ENCODE data around the gene ALPL. TPM values are rescaled to one million over a fixed set of nuclear protein-coding genes. Genes with fewer than 3 reads are reported as not detected.

The ALPL gene
- total RNA-seq, 2 experiments from 2014 or later: not detected

DNA sequence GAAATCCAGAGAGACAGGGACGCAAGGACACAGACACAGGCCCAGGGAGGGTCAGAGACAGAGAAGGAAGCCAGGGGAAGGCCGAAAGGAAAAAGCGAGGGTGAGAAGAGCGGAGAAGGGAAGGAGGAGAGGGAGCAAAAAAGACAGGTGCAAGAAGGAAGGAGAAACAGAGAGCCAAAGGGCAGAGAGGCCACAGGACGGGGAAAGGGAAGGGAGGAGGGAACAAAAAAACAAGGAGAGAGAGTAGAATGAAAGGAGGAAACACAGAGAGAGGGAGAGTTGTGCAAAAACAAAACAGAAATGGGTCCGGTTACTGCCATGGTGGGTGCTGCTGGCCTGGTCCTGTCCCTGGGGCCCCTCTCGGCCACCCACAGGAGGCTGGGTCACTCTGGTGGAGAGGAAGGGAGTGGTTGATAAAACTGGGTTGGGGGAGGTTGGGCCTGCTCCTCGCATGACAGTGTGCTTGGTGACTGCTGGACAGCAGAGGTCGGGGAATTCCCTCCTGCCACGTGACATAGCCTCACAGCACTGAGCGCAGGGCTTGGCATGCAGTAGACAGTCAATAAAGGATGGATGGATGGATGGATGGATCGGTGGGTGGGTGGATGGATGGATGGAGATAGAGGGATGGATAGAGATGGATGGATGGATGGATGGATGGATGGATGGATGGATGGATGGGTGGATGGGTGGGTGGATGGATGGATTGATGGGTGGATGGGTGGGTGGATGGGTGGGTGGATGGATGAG is 95.2 kb downstream of the ALPL start:
- Mint-ChIP-seq H3K36me3 (no peaks in the 10 kb centered on the region), H3K4me1 (ENCODE audit: low read depth) (peaks cover 10% of the 10 kb centered on the region), H3K9me3 (no peaks in the 10 kb centered on the region), H3K4me3 (no peak overlapping the region), H3K27ac (no peak overlapping the region), H3K27me3 (peaks cover 3% of the 10 kb centered on the region)
- ChIA-PET POLR2A (no interaction called here), CTCF (interaction anchor here (0.6 kb wide), 1 partner anchor 808 kb away, joined by 3 read pairs; no protein-coding TSS in a partner anchor)
- no peak for DNase-seq
- intact Hi-C loops (cut with micrococcal nuclease): no loop called here

DNA sequence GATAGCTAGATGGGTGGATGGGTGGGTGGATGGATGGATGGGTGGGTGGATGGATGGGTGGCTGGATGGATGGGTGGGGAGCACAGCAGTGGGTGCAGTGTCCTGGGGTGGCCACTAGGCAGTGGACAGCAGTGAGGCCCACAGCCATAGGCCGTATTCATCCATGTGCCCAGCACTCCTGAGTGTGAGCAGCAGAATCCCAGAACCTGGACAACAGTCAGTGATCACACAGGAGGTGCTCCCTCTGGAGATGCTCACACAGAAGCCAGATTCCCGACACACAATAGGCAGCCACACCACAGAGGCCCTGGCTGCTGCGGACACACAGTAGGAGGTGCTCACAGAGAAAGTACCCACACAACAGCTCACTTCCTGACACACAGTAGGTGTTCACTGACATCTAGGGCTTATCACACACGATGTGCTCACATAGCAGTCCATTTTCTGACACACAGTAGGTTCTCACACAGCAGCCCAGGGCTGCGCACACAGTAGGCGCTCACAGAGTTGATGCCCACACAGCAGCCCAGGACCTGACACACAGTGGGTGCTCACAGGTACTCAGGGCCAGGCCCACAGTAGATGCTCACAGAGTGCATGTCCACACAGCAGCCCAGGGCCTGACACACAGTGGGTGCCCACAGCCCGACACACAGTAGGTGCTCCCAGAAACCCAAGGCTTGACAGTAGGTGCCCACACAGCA is 95.9 kb downstream of the ALPL start:
- Mint-ChIP-seq H3K27ac (no peak overlapping the region), H3K27me3 (peaks cover 3% of the 10 kb centered on the region), H3K4me1 (ENCODE audit: low read depth) (peaks cover 10% of the 10 kb centered on the region), H3K4me3 (no peak overlapping the region), H3K36me3 (no peaks in the 10 kb centered on the region), H3K9me3 (no peaks in the 10 kb centered on the region)
- DNase-seq: no peak
- intact Hi-C loops (cut with micrococcal nuclease): no loop called here
- POLR2A ChIA-PET: no interaction called here
- CTCF ChIA-PET: interaction anchor here (0.6 kb wide), 1 partner anchor 807 kb away, joined by 3 read pairs; no protein-coding TSS in a partner anchor

DNA sequence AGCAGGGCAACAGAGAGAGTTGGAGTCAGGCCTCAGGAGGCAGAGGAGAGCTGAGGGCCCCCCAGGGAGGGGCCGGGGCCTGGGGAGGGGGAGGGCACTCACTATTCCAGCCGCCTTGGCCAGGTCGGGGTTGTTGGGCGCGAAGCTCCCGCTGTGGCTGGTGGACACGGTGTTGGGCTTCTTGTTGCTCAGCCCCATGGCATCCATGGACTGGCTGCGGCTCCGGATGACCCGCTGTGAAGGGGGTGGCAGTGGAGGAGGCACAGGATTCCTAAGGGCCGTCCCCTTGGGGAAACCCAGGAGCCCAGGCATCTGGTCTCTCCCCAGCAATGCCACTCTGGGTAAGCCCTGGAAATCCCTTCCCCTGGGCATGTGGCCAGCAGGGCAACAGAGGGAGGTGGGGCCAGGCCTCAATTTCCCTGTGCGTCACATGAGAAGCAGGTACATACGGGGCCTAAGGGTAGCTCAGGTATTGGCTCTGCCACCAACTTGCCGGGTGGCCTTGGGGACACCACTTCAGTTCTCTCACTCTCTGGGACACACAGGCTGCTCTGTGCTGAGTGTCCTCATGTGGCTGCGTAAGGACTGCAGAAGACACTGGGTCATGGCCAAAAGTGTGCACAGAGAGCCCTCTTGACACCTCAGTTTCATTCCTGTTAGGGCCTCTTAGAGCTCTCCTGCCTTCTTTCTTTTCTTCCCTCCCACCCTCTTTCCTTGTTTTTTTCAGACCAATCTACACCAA is 96.9 kb downstream of the ALPL start:
- Mint-ChIP-seq H3K4me3 (no peak overlapping the region), H3K27ac (no peak overlapping the region), H3K36me3 (no peaks in the 10 kb centered on the region), H3K4me1 (ENCODE audit: low read depth) (peaks cover 10% of the 10 kb centered on the region), H3K9me3 (no peaks in the 10 kb centered on the region), H3K27me3 (peaks cover 1% of the 10 kb centered on the region)
- ChIA-PET POLR2A (no interaction called here), CTCF (interaction anchor here (0.6 kb wide), 2 partner anchors 114 to 359 kb away, joined by 3 read pairs; no protein-coding TSS in a partner anchor)
- no peak for DNase-seq
- intact Hi-C loops (cut with micrococcal nuclease): no loop called here

DNA sequence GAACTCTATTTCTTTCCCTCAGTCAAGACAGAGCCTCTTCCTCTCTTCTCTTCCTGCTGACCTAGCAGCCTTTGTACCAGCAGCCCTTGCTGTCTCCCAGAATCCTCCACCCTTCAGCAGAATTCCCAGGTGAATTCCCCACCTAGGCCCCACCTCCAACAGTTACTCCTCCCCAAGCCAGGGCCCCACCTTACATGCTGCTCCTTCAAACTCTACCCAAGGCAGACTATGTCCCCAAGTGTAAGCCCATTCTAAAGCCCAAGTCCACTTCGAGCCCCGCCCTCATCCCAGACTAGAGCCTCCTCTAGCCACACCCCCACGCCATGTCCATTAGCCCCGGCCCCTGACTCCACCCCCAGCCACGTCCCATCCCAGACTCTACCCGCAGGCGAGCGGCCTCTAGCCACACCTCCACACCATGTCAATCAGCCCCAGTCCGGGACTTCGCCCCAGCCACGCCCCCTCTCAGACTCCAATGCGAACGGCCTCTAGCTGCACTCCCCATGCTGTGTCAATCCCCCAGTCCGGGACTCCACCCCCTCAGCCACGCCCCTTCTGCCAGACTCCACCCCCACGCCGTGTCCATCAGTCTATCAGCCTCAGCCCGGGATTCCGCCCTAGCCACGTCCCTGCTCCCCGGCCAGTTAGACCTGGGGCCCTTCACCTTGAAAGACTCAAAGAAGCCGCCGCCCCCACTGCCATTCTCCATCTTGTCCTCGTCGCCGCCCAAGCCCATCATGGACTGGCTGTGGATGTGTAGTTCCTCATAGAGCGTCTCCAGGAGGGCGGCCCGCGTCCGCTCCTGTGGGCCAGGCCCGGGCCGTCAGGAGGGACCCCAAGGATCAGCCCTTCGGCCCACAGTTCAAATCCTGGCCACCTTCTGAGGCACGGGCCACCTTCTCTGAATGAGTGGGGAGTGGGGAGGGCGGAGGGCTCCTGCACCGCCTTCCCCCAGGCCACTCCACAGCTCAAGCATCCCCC is 98.6 kb downstream of the ALPL start:
- peak overlapping the region; percentile 37 for H3K4me3 Mint-ChIP-seq
- peak; percentile 89 for DNase-seq
- ChIA-PET CTCF (no interaction called here), POLR2A (no interaction called here)
- no peaks in the 10 kb centered on the region for H3K36me3 Mint-ChIP-seq
- no peak overlapping the region for H3K27ac Mint-ChIP-seq
- intact Hi-C loops (cut with micrococcal nuclease): no loop called here
- no peaks in the 10 kb centered on the region for H3K27me3 Mint-ChIP-seq
- peaks cover 10% of the 10 kb centered on the region for H3K4me1 Mint-ChIP-seq (ENCODE audit: low read depth)
- no peaks in the 10 kb centered on the region for H3K9me3 Mint-ChIP-seq

DNA sequence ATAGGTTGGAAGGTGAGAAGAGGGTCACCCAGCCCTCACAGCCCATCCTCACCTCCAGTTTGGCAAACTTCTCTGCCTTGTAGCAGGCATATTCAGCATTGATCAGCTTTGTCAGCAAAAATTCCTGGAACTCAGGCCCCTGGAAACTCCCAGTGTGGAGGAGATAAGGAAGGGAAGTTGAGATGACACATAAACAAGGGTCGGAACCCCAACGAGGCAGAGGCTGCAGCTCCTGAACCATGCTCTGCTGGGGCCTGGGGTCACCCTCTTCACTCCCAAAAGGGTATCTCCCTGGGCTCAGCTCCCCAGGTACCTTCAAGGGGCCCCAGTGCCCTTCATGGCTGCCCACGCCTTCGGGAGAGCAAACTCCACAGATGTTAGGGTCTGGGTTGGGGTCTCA is 99.6 kb downstream of the ALPL start:
- H3K4me3 Mint-ChIP-seq: no peak overlapping the region
- no peaks in the 10 kb centered on the region for H3K9me3 Mint-ChIP-seq
- H3K27ac Mint-ChIP-seq: no peak overlapping the region
- peaks cover 10% of the 10 kb centered on the region for H3K4me1 Mint-ChIP-seq (ENCODE audit: low read depth)
- no peak for DNase-seq
- no peaks in the 10 kb centered on the region for H3K36me3 Mint-ChIP-seq
- CTCF ChIA-PET: no interaction called here
- H3K27me3 Mint-ChIP-seq: no peaks in the 10 kb centered on the region
- POLR2A ChIA-PET: no interaction called here
- intact Hi-C loops (cut with micrococcal nuclease): no loop called here

DNA sequence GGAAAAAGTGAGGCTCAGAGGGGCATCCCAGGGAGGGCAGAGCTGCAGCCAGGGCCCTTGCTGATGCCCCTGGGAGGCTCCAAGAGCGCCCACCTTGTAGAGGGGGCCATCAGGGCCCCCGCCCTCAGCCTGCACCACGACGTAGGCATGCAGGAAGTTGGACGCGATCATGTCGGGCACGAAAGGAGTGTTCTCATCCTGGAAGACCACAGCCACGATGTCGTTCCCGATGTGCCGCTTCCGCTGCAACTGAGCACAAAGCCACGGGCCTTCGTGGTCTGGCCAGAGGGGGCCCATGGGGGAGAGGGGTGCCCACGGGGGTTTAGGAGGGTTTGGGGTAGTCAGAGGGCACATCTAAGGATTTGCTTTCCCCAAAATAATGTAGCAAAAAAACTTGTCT is 100.8 kb downstream of the ALPL start:
- Mint-ChIP-seq H3K27me3 (no peaks in the 10 kb centered on the region), H3K27ac (no peak overlapping the region), H3K36me3 (no peaks in the 10 kb centered on the region), H3K4me1 (ENCODE audit: low read depth) (peaks cover 10% of the 10 kb centered on the region), H3K9me3 (no peaks in the 10 kb centered on the region), H3K4me3 (no peak overlapping the region)
- ChIA-PET POLR2A (no interaction called here), CTCF (no interaction called here)
- no peak for DNase-seq
- intact Hi-C loops (cut with micrococcal nuclease): no loop called here

DNA sequence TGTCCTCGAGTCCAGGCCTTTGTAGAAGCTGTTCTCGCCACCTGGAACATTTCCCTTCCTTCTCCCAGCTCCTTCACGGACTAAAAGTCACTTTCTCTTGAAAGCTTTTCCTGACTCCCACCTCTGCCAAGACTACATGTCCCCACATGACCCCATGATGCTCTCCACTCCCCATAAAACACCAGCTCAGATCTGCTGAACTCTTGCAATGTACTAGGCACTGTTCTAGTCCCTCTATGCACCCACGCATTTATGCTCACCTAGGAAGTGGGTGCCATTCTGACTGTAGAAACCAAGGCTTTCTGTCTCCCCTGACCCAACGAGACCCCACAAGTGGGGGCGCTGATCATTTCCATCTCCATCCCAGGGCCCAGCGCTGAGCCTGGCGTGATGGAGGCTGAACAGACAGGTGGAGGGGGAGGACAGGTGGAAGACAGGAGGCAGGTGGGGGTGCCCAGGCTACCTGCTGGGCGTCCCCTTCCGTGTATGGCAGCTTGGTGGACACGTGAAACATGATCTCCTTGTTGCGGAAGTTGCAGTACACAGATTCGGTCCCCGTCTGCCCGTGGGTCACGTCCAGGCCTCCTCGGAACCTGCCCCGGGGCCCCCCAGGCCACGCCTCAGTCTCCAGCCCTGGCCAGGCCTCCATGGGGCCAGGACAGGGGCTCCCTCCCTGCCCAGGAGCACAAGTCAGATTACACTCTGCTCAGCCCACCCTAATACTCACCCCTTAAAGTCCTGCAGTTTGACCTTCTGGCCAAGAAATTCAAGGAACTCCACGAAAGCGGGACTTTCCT is 102.0 kb downstream of the ALPL start:
- H3K9me3 Mint-ChIP-seq: no peaks in the 10 kb centered on the region
- no peaks in the 10 kb centered on the region for H3K36me3 Mint-ChIP-seq
- no peak for DNase-seq
- intact Hi-C loops (cut with micrococcal nuclease): no loop called here
- H3K27ac Mint-ChIP-seq: no peak overlapping the region
- peaks cover 10% of the 10 kb centered on the region for H3K4me1 Mint-ChIP-seq (ENCODE audit: low read depth)
- POLR2A ChIA-PET: no interaction called here
- CTCF ChIA-PET: no interaction called here
- H3K27me3 Mint-ChIP-seq: no peaks in the 10 kb centered on the region
- H3K4me3 Mint-ChIP-seq: no peak overlapping the region

DNA sequence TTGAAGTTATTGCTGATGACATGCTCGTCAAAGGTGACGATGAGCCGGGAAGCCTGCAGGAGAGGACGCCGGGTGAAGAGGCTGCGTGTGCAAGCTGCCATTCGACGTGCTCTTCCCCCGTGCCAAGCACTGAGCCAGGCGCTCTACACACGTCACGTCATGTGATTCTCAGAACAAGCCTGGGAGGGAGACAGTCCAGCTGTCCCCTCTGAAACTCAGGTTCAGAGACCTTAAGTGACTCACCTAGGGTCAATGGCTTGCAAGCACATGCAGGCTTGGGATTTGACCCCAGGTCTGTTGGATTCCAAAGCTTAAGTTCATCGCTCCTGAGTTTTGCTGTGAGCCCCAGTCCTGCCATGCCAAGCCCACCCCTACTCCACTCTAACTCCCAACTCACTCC is 102.8 kb downstream of the ALPL start:
- Mint-ChIP-seq H3K27ac (no peak overlapping the region), H3K9me3 (no peaks in the 10 kb centered on the region), H3K36me3 (no peaks in the 10 kb centered on the region), H3K4me1 (ENCODE audit: low read depth) (peaks cover 10% of the 10 kb centered on the region), H3K4me3 (no peak overlapping the region), H3K27me3 (no peaks in the 10 kb centered on the region)
- DNase-seq: no peak
- POLR2A ChIA-PET: no interaction called here
- CTCF ChIA-PET: no interaction called here
- intact Hi-C loops (cut with micrococcal nuclease): no loop called here

DNA sequence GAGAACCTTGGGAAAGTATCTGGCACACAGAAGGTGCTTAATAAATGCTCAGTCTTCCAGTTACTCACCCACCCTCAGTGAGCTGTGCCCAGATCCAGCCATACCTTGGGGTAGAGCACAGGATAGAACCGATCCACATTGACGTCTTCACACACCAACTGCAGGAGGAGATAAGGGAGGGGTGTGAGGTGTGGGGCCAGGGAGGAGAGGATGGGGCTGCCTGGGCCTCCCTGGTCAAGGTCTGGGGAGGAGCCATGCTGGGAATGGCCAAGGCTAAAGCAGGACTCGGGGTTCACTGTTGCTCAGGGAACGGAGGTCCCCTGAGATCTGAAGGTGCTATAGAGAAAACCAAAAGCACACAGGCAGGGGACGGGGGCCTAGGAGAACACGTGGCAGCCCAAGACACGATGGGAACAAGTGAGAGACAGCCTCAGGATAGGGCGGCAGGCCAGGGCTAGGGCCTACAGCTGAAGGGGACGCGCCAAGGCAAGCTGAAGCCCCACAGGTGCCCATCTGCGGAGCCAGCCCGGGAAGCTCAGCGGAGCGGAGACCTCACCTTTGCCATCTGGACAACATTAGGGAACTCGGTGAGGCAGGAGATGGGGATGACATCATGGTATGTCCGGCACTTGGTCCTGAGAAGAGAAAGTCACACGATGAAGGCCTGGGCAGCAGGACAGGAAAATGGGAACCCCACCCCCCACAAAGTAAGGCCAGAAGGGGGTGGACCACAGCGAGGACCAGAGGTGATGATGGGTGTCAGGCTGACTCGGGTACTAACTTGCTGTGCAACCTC is 104.0 kb downstream of the ALPL start:
- no peaks in the 10 kb centered on the region for H3K36me3 Mint-ChIP-seq
- CTCF ChIA-PET: no interaction called here

DNA sequence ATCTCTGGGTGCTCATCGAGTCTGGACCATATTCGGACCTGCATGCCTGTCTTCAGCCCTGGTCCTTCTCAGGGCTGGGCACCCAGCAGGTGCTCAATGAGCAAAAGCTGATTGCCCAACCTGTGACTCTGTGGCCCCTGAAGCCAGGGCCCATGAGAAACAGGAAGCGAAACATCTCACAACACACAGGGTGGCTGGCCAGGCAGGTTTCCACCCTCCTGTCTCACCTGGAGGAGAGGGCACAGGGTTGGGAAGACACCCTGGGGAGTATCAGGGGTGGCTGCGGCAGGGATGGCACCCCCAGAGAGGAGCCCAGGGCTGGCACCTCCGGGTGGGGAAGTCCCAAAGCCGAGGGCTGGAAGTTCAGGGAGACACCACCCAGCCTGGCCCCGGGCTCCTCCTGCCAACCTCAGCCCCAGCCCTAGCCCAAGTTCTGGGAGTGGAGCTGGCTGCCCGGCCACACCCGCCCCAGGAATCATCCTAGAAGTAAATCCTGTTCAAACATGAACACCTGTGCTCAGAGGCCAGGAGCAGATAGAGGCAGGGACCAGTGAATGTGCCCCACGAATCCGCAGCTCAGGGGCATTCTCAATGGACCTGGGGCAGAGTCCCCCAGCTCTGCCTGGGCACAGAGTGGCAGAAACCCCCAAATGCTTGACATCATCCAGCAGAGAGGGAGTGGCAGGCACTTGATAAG is 105.3 kb downstream of the ALPL start:
- DNase-seq: no peak
- Mint-ChIP-seq H3K4me1 (ENCODE audit: low read depth) (no peaks in the 10 kb centered on the region), H3K36me3 (no peaks in the 10 kb centered on the region), H3K27ac (no peak overlapping the region), H3K4me3 (no peak overlapping the region), H3K9me3 (no peaks in the 10 kb centered on the region), H3K27me3 (peaks cover under 1% of the 10 kb centered on the region)
- POLR2A ChIA-PET: no interaction called here
- CTCF ChIA-PET: no interaction called here
- intact Hi-C loops (cut with micrococcal nuclease): no loop called here

More for the DNA sequence above, 104.0 kb downstream of the ALPL start:
- no peak for DNase-seq
- H3K27me3 Mint-ChIP-seq: no peaks in the 10 kb centered on the region
- intact Hi-C loops (cut with micrococcal nuclease): no loop called here
- no peak overlapping the region for H3K4me3 Mint-ChIP-seq
- no peaks in the 10 kb centered on the region for H3K4me1 Mint-ChIP-seq (ENCODE audit: low read depth)
- POLR2A ChIA-PET: no interaction called here
- no peak overlapping the region for H3K27ac Mint-ChIP-seq
- H3K9me3 Mint-ChIP-seq: no peaks in the 10 kb centered on the region

Data from activated CD4-positive, alpha-beta memory T cell treated with anti-CD3 and anti-CD28 coated beads for 36 hours (primary cell).